ENCODE measurements around the gene ACOX3. TPM values are rescaled to one million over a fixed set of nuclear protein-coding genes. Genes with fewer than 3 reads are reported as not detected.
"Not testable (repeated sequence)": the region's sequence is repeated elsewhere in the genome, so short reads cannot be mapped to it uniquely, and the experiment has no call there.

The ACOX3 gene
- total RNA-seq, 2 experiments from 2014 or later: 12.7 to 16.8 TPM

- no peak for TF ChIP-seq EZH2phosphoT487 (IDR thresholded peaks at IDR 0.05; ENCODE audit: borderline replicate concordance, low read depth, low read length)
- TF ChIP-seq, protein P1, sequence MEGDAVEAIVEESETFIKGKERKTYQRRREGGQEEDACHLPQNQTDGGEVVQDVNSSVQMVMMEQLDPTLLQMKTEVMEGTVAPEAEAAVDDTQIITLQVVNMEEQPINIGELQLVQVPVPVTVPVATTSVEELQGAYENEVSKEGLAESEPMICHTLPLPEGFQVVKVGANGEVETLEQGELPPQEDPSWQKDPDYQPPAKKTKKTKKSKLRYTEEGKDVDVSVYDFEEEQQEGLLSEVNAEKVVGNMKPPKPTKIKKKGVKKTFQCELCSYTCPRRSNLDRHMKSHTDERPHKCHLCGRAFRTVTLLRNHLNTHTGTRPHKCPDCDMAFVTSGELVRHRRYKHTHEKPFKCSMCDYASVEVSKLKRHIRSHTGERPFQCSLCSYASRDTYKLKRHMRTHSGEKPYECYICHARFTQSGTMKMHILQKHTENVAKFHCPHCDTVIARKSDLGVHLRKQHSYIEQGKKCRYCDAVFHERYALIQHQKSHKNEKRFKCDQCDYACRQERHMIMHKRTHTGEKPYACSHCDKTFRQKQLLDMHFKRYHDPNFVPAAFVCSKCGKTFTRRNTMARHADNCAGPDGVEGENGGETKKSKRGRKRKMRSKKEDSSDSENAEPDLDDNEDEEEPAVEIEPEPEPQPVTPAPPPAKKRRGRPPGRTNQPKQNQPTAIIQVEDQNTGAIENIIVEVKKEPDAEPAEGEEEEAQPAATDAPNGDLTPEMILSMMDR (conservative IDR thresholded peaks at IDR 0.05; ENCODE audit: low read length): no peak
Observed at GRCh38 chr4:8350352-8350751, 90.2 kb downstream of the ACOX3 start.

DNA sequence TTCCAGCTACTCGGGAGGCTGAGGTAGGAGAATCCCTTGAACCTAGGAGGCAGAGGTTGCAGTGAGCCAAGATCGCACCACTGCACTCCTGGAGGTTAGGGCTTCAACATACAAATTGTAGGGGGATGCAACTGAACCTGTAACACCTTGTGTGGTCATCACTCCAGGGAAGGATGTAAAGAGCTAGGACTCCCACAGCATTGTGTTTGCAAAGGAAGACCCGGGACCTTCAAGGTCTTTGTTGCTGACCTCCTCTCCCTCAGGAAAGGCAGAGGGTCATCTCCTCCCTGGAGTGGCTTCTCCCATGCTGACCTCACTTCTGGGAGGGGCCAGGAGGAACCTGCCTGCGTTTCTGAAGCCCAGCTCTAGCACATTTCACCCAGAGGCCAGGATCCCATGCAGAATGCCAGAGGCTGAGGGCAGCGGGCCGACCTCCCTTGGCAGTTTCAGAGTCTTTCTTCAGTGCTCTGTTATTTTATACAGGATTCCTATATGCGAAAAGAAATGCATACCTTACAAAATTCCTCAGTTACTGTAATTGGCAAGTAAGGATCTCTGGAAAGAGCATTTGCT is 90.8 kb downstream of the ACOX3 start:
- Histone ChIP-seq H3K27ac (ENCODE audit: low read depth, low read length, poor library complexity, severe bottlenecking) (no peak overlapping the region), H2AFZ (ENCODE audit: low read length) (no peak overlapping the region), H3K79me2 (ENCODE audit: insufficient read depth, low read depth, low read length) (no peaks in the 10 kb centered on the region), H3K9me2 (ENCODE audit: insufficient read depth, low read length) (no peaks in the 10 kb centered on the region), H3K4me3 (ENCODE audit: low read depth, low read length, poor library complexity, severe bottlenecking) (no peak overlapping the region), H3K36me3 (ENCODE audit: insufficient read depth, low read length) (no peaks in the 10 kb centered on the region), H3K9me3 (ENCODE audit: low read length) (no peaks in the 10 kb centered on the region), H3K4me2 (ENCODE audit: low read length) (no peak overlapping the region), H4K20me1 (ENCODE audit: insufficient read depth, low read length) (no peaks in the 10 kb centered on the region), H3K4me1 (ENCODE audit: insufficient read depth, low read length, poor library complexity, severe bottlenecking) (no peaks in the 10 kb centered on the region)
- ChIA-PET CTCF (ENCODE audit: unreplicated experiment) (no interaction called here), POLR2A (no interaction called here)
- no peak for DNase-seq (ENCODE audit: low spot score)
- no TSS peak for BruUV-seq (replicated peaks)
- TF ChIP-seq EZH2phosphoT487 (IDR thresholded peaks at IDR 0.05; ENCODE audit: borderline replicate concordance, low read depth, low read length): no peak
- TF ChIP-seq, protein P1 (conservative IDR thresholded peaks at IDR 0.05; ENCODE audit: low read length): no peak
- intact Hi-C loops (cut with micrococcal nuclease; ENCODE audit: unreplicated experiment): no loop called here

More at GRCh38 chr4:8350352-8350751, 90.2 kb downstream of the ACOX3 start:
- POLR2A ChIA-PET: no interaction called here
- no peaks in the 10 kb centered on the region for H3K36me3 ChIP-seq (ENCODE audit: insufficient read depth, low read length)
- intact Hi-C loops (cut with micrococcal nuclease; ENCODE audit: unreplicated experiment): no loop called here
- H4K20me1 ChIP-seq (ENCODE audit: insufficient read depth, low read length): no peaks in the 10 kb centered on the region
- no peak overlapping the region for H3K27ac ChIP-seq (ENCODE audit: low read depth, low read length, poor library complexity, severe bottlenecking)
- H3K4me3 ChIP-seq (ENCODE audit: low read depth, low read length, poor library complexity, severe bottlenecking): no peak overlapping the region
- no peak overlapping the region for H3K4me2 ChIP-seq (ENCODE audit: low read length)
- H3K79me2 ChIP-seq (ENCODE audit: insufficient read depth, low read depth, low read length): no peaks in the 10 kb centered on the region
- no peak for DNase-seq (ENCODE audit: low spot score)
- BruUV-seq (replicated peaks): no TSS peak
- H3K4me1 ChIP-seq (ENCODE audit: insufficient read depth, low read length, poor library complexity, severe bottlenecking): no peaks in the 10 kb centered on the region
- no peak overlapping the region for H2AFZ ChIP-seq (ENCODE audit: low read length)
- H3K9me3 ChIP-seq (ENCODE audit: low read length): no peaks in the 10 kb centered on the region
- CTCF ChIA-PET (ENCODE audit: unreplicated experiment): no interaction called here
- no peaks in the 10 kb centered on the region for H3K9me2 ChIP-seq (ENCODE audit: insufficient read depth, low read length)

- H4K20me1 ChIP-seq (ENCODE audit: insufficient read depth, low read length); intact Hi-C loops (cut with micrococcal nuclease; ENCODE audit: unreplicated experiment); H2AFZ ChIP-seq (ENCODE audit: low read length); DNase-seq (ENCODE audit: low spot score); H3K27ac ChIP-seq (ENCODE audit: low read depth, low read length, poor library complexity, severe bottlenecking); H3K79me2 ChIP-seq (ENCODE audit: insufficient read depth, low read depth, low read length); H3K9me3 ChIP-seq (ENCODE audit: low read length); H3K4me1 ChIP-seq (ENCODE audit: insufficient read depth, low read length, poor library complexity, severe bottlenecking); H3K4me3 ChIP-seq (ENCODE audit: low read depth, low read length, poor library complexity, severe bottlenecking); H3K9me2 ChIP-seq (ENCODE audit: insufficient read depth, low read length); H3K4me2 ChIP-seq (ENCODE audit: low read length); CTCF ChIA-PET (ENCODE audit: unreplicated experiment); BruUV-seq (replicated peaks); POLR2A ChIA-PET; H3K36me3 ChIP-seq (ENCODE audit: insufficient read depth, low read length): not testable (repeated sequence)
Observed at GRCh38 chr4:8349236-8349635, 91.3 kb downstream of the ACOX3 start.

Data from OCI-LY7 (cell line).